Superior temporal gyrus (tissue), 1 donor: ENCODE data around the gene KRT79.

ENCODE experiments used
- DNase-seq: peaks from one replicate; pipeline ENCODE4 v3.0.0-alpha.2; 2016; ENCODE audit errors: extremely low spot score

The KRT79 gene

DNA sequence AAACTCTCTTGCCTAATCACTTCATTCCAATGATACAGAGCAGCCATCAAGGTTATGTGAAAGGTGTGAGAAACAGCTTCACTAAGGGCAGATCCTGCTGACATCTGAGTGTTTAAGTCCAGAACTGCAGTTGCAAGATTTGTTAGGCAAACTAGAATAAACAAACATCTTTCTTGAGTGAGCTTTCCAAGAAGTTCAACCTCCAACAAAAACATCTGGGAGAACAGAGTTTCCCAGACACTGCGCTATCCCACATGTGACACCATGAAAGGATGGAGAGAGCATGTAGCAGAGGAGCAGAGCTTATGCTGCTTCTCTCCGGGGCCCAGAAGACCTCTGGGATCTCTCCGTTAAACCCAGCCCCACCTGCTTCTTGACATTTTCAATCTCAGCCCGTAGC, 62.6 kb downstream of the KRT79 start:
- DNase-seq = no peak
